HepG2 (cell line): Measurements from ENCODE around the gene NPFFR1. TPM values are rescaled to one million over a fixed set of nuclear protein-coding genes. Genes with fewer than 3 reads are reported as not detected.
A peak's percentile ranks its signal among the peaks of the same experiment; 100 is the strongest.

ENCODE experiments used
- AHR ChIP-seq: IDR thresholded peaks from 2 replicates; pipeline ENCODE4 v1.6.1; 2018; ENCODE audit warnings: missing genetic modification reagents, missing compliant biosample characterization
- ELF3 ChIP-seq: IDR thresholded peaks from 2 replicates; pipeline ENCODE4 v1.6.1; 2016; ENCODE audit warnings: missing genetic modification reagents, missing compliant biosample characterization
- ERF ChIP-seq: IDR thresholded peaks from 2 replicates; pipeline ENCODE4 v1.6.1; 2018; ENCODE audit warnings: missing biosample characterization, missing genetic modification reagents
- FOXC1 ChIP-seq: sonication (generic); formaldehyde crosslinking; IDR thresholded peaks from 2 replicates; pipeline ENCODE4 v1.8.0; 2022; ENCODE audit warnings: mild to moderate bottlenecking, missing genetic modification reagents, borderline replicate concordance
- HDAC1 ChIP-seq: sonication (generic); formaldehyde crosslinking; IDR thresholded peaks from 2 replicates; pipeline ENCODE4 v1.5.1; 2020; ENCODE audit warnings: mild to moderate bottlenecking, missing genetic modification reagents
- HNRNPH1 ChIP-seq: fragments of 200-400 bp; formaldehyde crosslinking; optimal IDR thresholded peaks from 2 replicates; pipeline ENCODE3; 2017; ENCODE audit warnings: mild to moderate bottlenecking, low read depth, low read length
- IKZF5 ChIP-seq: IDR thresholded peaks from 2 replicates; pipeline ENCODE4 v1.6.1; 2018; ENCODE audit warnings: missing genetic modification reagents, mild to moderate bottlenecking, missing compliant biosample characterization
- MXI1 ChIP-seq: IDR thresholded peaks from 3 replicates; pipeline ENCODE4 v1.6.1; 2012; ENCODE audit warnings: low read depth, low read length, inconsistent platforms, borderline replicate concordance
- PAWR ChIP-seq: sonication (generic); formaldehyde crosslinking; IDR thresholded peaks from 2 replicates; pipeline ENCODE4 v1.4.0; 2020; ENCODE audit warnings: missing genetic modification reagents, mild to moderate bottlenecking, borderline replicate concordance
- PAXIP1 ChIP-seq: sonication (generic); formaldehyde crosslinking; conservative IDR thresholded peaks from 2 replicates; pipeline ENCODE4 v1.4.0; 2020; ENCODE audit warnings: mild to moderate bottlenecking, missing genetic modification reagents, moderate library complexity
- SALL1 ChIP-seq: sonication (generic); formaldehyde crosslinking; IDR thresholded peaks from 2 replicates; pipeline ENCODE4 v1.8.0; 2022; ENCODE audit warnings: mild to moderate bottlenecking, missing genetic modification reagents
- SNAI1 ChIP-seq: sonication (generic); formaldehyde crosslinking; IDR thresholded peaks from 2 replicates; pipeline ENCODE4 v1.5.0; 2020; ENCODE audit warnings: mild to moderate bottlenecking, missing genetic modification reagents, borderline replicate concordance
- TEAD2 ChIP-seq: sonication (generic); formaldehyde crosslinking; IDR thresholded peaks from 2 replicates; pipeline ENCODE4 v1.9.0; 2021; ENCODE audit warnings: missing genetic modification reagents
- YEATS2 ChIP-seq: sonication (generic); formaldehyde crosslinking; IDR thresholded peaks from 2 replicates; pipeline ENCODE4 v1.4.0; 2020; ENCODE audit warnings: missing genetic modification reagents, borderline replicate concordance
- ZBTB25 ChIP-seq: IDR thresholded peaks from 2 replicates; pipeline ENCODE4 v1.6.1; 2018; ENCODE audit warnings: missing genetic modification reagents
- ZNF614 ChIP-seq: IDR thresholded peaks from 2 replicates; pipeline ENCODE4 v1.6.1; 2018; ENCODE audit warnings: missing biosample characterization, missing genetic modification reagents, inconsistent platforms, borderline replicate concordance
- ZNF670 ChIP-seq: sonication (generic); formaldehyde crosslinking; IDR thresholded peaks from 2 replicates; pipeline ENCODE4 v1.8.0; 2022; ENCODE audit warnings: mild to moderate bottlenecking, missing genetic modification reagents, borderline replicate concordance
- ZNF678 ChIP-seq: sonication (generic); formaldehyde crosslinking; IDR thresholded peaks from 2 replicates; pipeline ENCODE4 v1.4.0; 2020; ENCODE audit warnings: mild to moderate bottlenecking, missing genetic modification reagents
- ZNF703 ChIP-seq: sonication (generic); formaldehyde crosslinking; IDR thresholded peaks from 2 replicates; pipeline ENCODE4 v1.5.1; 2020; ENCODE audit warnings: missing genetic modification reagents, mild to moderate bottlenecking, moderate library complexity, borderline replicate concordance
- ZNF749 ChIP-seq: sonication (generic); formaldehyde crosslinking; IDR thresholded peaks from 2 replicates; pipeline ENCODE4 v1.8.0; 2022; ENCODE audit warnings: mild to moderate bottlenecking, missing genetic modification reagents, moderate library complexity, borderline replicate concordance
- ZNF772 ChIP-seq: sonication (generic); formaldehyde crosslinking; IDR thresholded peaks from 2 replicates; pipeline ENCODE4 v1.5.0; 2020; ENCODE audit warnings: mild to moderate bottlenecking, missing genetic modification reagents
- ZNF776 ChIP-seq: sonication (generic); formaldehyde crosslinking; IDR thresholded peaks from 2 replicates; pipeline ENCODE4 v1.4.0; 2020; ENCODE audit warnings: mild to moderate bottlenecking, missing genetic modification reagents
- ZNF891 ChIP-seq: sonication (generic); formaldehyde crosslinking; IDR thresholded peaks from 2 replicates; pipeline ENCODE4 v1.5.0; 2020; ENCODE audit warnings: mild to moderate bottlenecking, missing genetic modification reagents
- ZSCAN25 ChIP-seq: sonication (generic); formaldehyde crosslinking; IDR thresholded peaks from 2 replicates; pipeline ENCODE4 v1.8.0; 2022; ENCODE audit warnings: mild to moderate bottlenecking, missing genetic modification reagents
- polyA plus RNA-seq, 8 experiments: library from polyadenylated mRNA; depleted of rRNA in 3 of 8; stranded (reverse) in 7 of 8; unstranded in 1 of 8; fragments of >200 nt; fragmentation: Illumina TruSeq in 4 of 8; extraction: Trizol in 4 of 8; gene quantifications; 2 replicates each; pipeline versions ENCODE4 v1.2.1 to v1.2.3, GENCODE V29; 2011 to 2016; ENCODE audit warnings: low read depth in 4 of 8, missing spikeins in 1 of 8, mixed read lengths in 1 of 8; ENCODE audit not compliant: insufficient read depth in 1 of 8
- total RNA-seq, 5 experiments: library from RNA; depleted of rRNA; stranded (reverse); fragments of >200 nt; fragmentation: Illumina TruSeq; extraction: Trizol; gene quantifications; 2 replicates each; pipeline ENCODE4 v1.2.3, GENCODE V29; 2016; ENCODE audit warnings: low read depth in 1 of 5

NPFFR1 gene
- total and polyA plus RNA-seq, 2 of the 13 experiments (the other 11 are each of a cell fraction or from before 2014, with no cell fraction given), result under 0.01 TPM; not detected in 1

GRCh38 chr10:70323697-70324338 lies 40.0 kb upstream of the NPFFR1 start (continued):
- TF ChIP-seq ZBTB25 (CRISPR knock-in tag) (peak; percentile 83), AHR (peak; percentile 53; the same call in 1 of the 2 replicates), ZNF772 (peak; percentile 39; the same call in 1 of the 2 replicates), ZNF703 (CRISPR knock-in tag) (peak; percentile 41; the same call in 1 of the 2 replicates), HDAC1 (CRISPR knock-in tag) (peak; percentile 90), IKZF5 (peak; percentile 84), MXI1 (peak; percentile 69; the same call in 1 of the 3 replicates), YEATS2 (CRISPR knock-in tag) (peak; percentile 88), HNRNPH1 (no peak), ZNF678 (CRISPR knock-in tag) (peak; percentile 78), ZNF670 (CRISPR knock-in tag) (peak; percentile 84; the same call in 1 of the 2 replicates), ZNF891 (CRISPR knock-in tag) (no peak), ZSCAN25 (peak; percentile 88), ZNF776 (CRISPR knock-in tag) (no peak), FOXC1 (CRISPR knock-in tag) (peak; percentile 78; the same call in 1 of the 2 replicates), ERF (peak; percentile 65), ZNF614 (CRISPR knock-in tag) (peak; percentile 36; the same call in 1 of the 2 replicates), PAWR (CRISPR knock-in tag) (0 out of 2 replicates have a peak, but pooled peaks have one; percentile 46), SNAI1 (CRISPR knock-in tag) (0 out of 2 replicates have a peak, but pooled peaks have one; percentile 37), ZNF749 (CRISPR knock-in tag) (peak; percentile 76; the same call in 1 of the 2 replicates), PAXIP1 (CRISPR knock-in tag) (peak; percentile 77), ELF3 (CRISPR knock-in tag) (peak; percentile 85), SALL1 (CRISPR knock-in tag) (peak; percentile 82), TEAD2 (CRISPR knock-in tag) (no peak)
